Right cardiac atrium (tissue), 5 donors: ENCODE measurements around the gene GPR146. TPM values are rescaled to one million over a fixed set of nuclear protein-coding genes. Genes with fewer than 3 reads are reported as not detected.
"Not testable (repeated sequence)": the region's sequence is repeated elsewhere in the genome, so short reads cannot be mapped to it uniquely, and the experiment has no call there.

Experiments
- ATAC-seq, 2 donors: fragments of 200-7000 bp; cut with Tn5 transposase; one replicate each; pipeline versions ENCODE4 v1.8.0 to v1.9.1; 2020; ENCODE audit warnings: moderate library complexity in 2 of 2, mild to moderate bottlenecking in 1 of 2
- DNase-seq, 3 donors: peaks; one replicate each; pipeline ENCODE4 v3.0.0-alpha.2; 2020
- H3K27ac ChIP-seq: one replicate; pipeline ENCODE4 v1.5.1; 2013; ENCODE audit warnings: mild to moderate bottlenecking, low read length, control low read depth, moderate library complexity
- H3K27me3 ChIP-seq: one replicate; pipeline ENCODE4 v1.6.1; 2013; ENCODE audit not compliant: control insufficient read depth, insufficient read depth
- H3K4me1 ChIP-seq: one replicate; pipeline ENCODE4 v1.6.1; 2013; ENCODE audit warnings: low read length; ENCODE audit not compliant: control insufficient read depth, insufficient read depth
- H3K4me3 ChIP-seq: one replicate; pipeline ENCODE4 v1.5.1; 2013; ENCODE audit warnings: low read length, control low read depth
- H3K9me3 ChIP-seq: one replicate; pipeline ENCODE4 v1.6.1; 2013; ENCODE audit warnings: low read length; ENCODE audit not compliant: control insufficient read depth
- WGBS: extraction: QIAGEN DNeasy Blood & Tissue Kit; methylation state at CpG from one replicate; pipeline ENCODE4 v1.1.7; 2013; 5-methylcytosine and 5-hydroxymethylcytosine counted together
- intact Hi-C, 4 donors: fragments of 100-400 bp; cut with DNase I; formaldehyde crosslinking; loops; one replicate each; pipeline versions ENCODE4 v1.11.0 to v1.14.0; 2022 to 2023
- polyA plus RNA-seq: library from polyadenylated mRNA; stranded (reverse); fragments of 200-250 nt; gene quantifications from one replicate; pipeline ENCODE4 v1.2.3, GENCODE V29; 2013
- total RNA-seq, 4 donors: library from RNA; stranded (reverse); fragmentation: NEBNext Ultra II Directional; extraction: Animal tissue kit (Norgen Biotek cat#: 25700); gene quantifications; one replicate each; pipeline ENCODE4 v1.2.1, GENCODE V29; 2021
- donor health status: healthy with polysubstance abuse.
- donor health status: DM: no; HTN: yes; CAD: no.
- donor health status: DM: no; HTN: no; CAD: no.
- donor health status: DM: no; HTN: yes; CAD: no; lungs with severe emphysema.
- donor health status: DM: yes; HTN: yes; CAD: no.

The GPR146 gene
- total and polyA plus RNA-seq, 5 donors: 4.2 to 19.7 (median 17.3) TPM

DNA sequence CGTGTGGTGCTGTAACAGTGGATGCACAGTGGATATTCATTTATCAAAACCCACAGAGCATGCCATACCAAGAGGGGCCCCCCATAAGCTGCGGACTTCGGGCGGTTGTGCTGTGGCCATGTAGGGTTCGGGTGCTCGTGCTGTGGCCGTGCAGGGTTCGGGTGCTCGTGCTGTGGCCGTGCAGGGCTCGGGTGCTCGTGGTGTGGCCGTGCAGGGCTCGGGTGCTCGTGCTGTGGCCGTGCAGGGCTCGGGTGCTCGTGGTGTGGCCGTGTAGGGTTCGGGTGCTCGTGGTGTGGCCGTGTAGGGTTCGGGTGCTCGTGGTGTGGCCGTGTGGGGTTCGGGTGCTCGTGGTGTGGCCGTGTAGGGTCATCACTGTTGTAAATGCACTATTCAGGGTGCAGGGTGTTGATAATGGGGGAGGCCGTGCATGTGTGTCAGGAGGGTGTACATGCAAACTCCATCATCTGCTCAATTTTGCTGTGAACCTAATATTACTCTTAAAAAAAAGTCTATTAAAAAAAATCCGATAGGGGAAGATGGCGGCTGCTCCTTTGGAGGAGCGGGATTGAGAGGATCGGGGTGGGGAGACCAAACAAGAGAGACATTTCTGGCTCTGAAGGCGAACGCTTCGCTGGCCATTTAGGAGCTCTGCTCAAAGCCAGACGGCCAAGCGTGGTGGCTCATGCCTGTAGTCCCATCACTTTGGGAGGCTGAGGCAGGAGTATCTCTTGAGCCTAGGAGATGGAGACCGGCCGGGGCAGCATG lies 8.0 kb upstream of the GPR146 start:
- ATAC-seq, H3K4me1 ChIP-seq, H3K9me3 ChIP-seq, H3K4me3 ChIP-seq, H3K27ac ChIP-seq, intact Hi-C loops, H3K27me3 ChIP-seq: not testable (repeated sequence)
- DNase-seq: peak in 1 of 3 donors; percentile 34
- 98% methylated on average over 40 of the region's 40 CpGs for WGBS

DNA sequence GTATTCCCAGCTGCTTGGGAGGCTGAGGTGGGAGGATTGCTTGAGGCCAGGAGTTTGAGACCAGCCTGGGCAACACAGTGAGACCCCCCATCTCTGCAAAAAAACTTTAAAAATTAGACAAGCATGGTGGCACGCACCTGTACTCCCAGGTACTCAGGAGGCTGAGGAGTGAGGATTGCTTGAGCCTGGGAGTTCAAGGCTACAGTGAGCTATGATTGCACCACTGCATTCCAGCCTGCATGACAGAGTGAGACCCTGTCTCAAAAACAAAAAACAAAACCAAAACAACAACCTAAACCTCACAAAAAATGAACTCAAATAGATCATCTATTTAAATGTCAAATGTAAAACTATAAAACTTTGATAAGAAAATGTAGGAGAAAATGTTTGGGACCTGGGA lies 4.1 kb upstream of the GPR146 start:
- ATAC-seq, H3K9me3 ChIP-seq, H3K4me3 ChIP-seq, intact Hi-C loops, H3K27ac ChIP-seq, H3K4me1 ChIP-seq, H3K27me3 ChIP-seq: not testable (repeated sequence)
- peak in 1 of 3 donors; percentile 1 for DNase-seq
- 98% methylated on average over 1 of the region's 1 CpG for WGBS

DNA sequence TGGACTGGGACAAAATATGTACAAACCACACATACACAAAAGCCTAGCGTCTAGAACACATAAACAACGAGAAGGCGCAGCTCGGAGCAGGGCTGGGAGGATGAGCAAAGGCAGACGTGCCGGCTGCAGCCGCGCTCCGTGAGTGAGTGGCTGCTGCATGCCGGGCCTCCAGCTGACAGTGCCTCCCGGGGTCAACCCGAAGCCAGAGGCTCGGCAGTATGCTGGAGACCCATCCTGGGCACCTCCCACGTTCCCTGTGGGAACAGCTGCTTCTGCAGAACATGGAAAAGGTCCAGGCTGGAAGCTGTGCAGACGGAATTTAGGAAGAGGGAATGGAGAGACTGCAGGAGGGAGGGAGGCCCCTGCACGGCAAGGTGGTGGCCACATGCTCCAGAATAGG lies 3.6 kb upstream of the GPR146 start:
- WGBS: 27% methylated on average over 16 of the region's 16 CpGs
- H3K27ac ChIP-seq: no peak overlapping the region
- H3K4me3 ChIP-seq: no peak overlapping the region

DNA sequence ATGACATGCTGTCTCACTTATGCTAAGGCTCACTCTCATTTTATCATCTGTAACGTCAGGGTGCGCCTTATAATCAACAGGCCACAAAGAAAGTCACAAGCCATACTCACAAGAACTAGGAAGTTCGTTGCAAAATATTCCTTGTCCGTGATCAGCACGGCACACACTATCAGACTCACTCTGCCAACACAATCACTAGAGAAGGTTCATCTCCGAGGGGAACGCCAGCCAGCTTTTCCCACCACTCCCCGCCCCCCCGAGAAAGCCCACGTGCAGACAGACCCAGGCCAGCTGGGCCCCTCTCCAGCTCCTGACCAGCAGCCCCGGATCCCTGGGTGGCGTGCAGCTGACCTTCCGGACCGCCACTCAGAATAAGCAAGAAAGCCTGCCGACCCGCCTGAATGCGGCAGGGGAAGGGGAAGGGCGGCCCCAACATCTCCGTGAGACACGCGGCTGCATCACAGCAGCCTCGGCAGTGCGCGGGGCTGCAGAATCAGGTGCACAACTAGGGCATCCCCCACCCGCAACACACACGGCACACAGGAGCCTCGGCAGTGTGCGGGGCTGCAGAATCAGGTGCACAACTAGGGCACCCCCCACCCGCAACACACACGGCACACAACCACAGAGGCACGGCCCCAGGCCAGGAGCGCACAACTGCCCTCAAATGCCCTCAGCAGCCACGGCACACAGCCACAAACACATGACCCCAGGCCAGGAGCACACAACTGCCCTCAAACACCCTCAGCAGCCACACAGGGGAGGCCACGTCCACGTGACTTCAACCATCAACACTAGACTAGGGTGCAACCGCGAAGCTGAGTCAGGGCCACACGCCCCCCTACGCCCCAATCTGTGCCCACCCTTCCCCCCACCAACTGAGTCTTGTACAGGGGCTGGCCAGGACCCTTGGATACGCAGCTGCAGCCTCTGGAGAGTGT lies 2.5 kb upstream of the GPR146 start:
- H3K27me3 ChIP-seq: no peaks in the 10 kb centered on the region
- H3K4me3 ChIP-seq: no peak overlapping the region
- intact Hi-C loops: no loop called here
- peaks cover 9% of the 10 kb centered on the region for H3K4me1 ChIP-seq
- no peak overlapping the region for H3K27ac ChIP-seq
- DNase-seq (peak in 2 of 3 donors; percentile 48 to 63), ATAC-seq (no peak)
- H3K9me3 ChIP-seq: no peaks in the 10 kb centered on the region
- 73% methylated on average over 40 of the region's 40 CpGs for WGBS

More for the DNA sequence above, 3.6 kb upstream of the GPR146 start:
- Histone ChIP-seq H3K9me3 (no peaks in the 10 kb centered on the region), H3K27me3 (no peaks in the 10 kb centered on the region), H3K4me1 (peaks cover 9% of the 10 kb centered on the region)
- intact Hi-C loops: no loop called here
- DNase-seq (peak in 2 of 3 donors; percentile 76 to 77), ATAC-seq (no peak)

DNA sequence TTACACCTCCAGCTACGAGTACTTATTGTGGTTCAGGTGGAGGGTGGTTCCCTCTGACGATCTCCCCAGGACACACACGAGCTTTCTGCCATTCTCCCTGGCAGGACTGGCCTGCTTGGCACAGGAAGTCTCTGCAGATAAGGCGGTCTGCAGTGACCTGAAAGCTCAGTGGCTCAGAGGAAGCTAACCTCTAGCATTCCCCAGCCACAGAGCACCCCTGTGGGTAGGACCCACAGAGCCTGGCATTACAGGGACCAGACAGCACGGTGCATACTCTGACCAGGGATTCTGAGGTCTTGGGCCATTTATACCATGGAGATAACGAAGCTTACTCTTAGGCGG lies 1.9 kb upstream of the GPR146 start:
- no peak for ATAC-seq
- peak overlapping the region; percentile 23 for H3K27ac ChIP-seq
- 67% methylated on average over 7 of the region's 7 CpGs for WGBS
- no peaks in the 10 kb centered on the region for H3K9me3 ChIP-seq
- no peaks in the 10 kb centered on the region for H3K27me3 ChIP-seq
- H3K4me1 ChIP-seq: peaks cover 9% of the 10 kb centered on the region
- no peak overlapping the region for H3K4me3 ChIP-seq
- intact Hi-C loops: no loop called here
- peak in 2 of 3 donors; percentile 47 to 60 for DNase-seq

DNA sequence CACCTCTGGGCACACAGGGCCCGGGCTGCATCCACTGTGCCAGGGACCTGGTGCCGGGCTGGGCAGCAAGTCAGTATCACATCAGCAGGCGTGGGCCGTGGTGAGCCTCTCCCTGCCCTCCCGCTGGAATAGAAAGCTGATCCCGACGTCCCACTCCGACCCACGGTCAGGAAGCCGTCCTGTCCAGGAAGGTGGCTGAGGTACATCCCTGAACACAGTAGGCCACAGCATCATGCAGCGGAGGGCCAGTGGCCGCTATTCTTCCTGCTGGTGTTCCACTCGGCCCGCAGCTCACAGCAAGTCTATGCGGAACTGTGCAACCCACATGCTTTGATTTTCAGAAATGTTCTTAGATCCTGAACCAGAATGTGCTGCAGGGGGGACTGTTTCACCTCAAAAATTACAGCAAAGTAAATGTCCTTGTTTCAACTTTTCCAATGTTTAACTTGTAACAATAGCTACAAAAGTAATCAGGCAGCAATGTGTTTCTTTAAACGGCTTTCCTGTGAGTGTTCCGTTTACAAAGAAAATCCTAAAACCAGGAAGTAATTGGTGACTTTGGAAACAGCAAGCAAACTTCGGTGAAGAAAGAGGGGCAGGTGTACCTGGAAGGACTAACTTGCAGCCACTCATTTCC lies 676 bp upstream of the GPR146 start:
- 49% methylated on average over 18 of the region's 18 CpGs for WGBS
- H3K27ac ChIP-seq: peak overlapping the region; percentile 96
- H3K4me3 ChIP-seq: peak overlapping the region; percentile 95
- intact Hi-C loops: no loop called here
- DNase-seq (peak in 2 of 3 donors; percentile 61 to 68), ATAC-seq (peak in 1 of 2 donors; percentile 1)
- H3K9me3 ChIP-seq: no peaks in the 10 kb centered on the region
- H3K4me1 ChIP-seq: peaks cover 9% of the 10 kb centered on the region
- no peaks in the 10 kb centered on the region for H3K27me3 ChIP-seq

DNA sequence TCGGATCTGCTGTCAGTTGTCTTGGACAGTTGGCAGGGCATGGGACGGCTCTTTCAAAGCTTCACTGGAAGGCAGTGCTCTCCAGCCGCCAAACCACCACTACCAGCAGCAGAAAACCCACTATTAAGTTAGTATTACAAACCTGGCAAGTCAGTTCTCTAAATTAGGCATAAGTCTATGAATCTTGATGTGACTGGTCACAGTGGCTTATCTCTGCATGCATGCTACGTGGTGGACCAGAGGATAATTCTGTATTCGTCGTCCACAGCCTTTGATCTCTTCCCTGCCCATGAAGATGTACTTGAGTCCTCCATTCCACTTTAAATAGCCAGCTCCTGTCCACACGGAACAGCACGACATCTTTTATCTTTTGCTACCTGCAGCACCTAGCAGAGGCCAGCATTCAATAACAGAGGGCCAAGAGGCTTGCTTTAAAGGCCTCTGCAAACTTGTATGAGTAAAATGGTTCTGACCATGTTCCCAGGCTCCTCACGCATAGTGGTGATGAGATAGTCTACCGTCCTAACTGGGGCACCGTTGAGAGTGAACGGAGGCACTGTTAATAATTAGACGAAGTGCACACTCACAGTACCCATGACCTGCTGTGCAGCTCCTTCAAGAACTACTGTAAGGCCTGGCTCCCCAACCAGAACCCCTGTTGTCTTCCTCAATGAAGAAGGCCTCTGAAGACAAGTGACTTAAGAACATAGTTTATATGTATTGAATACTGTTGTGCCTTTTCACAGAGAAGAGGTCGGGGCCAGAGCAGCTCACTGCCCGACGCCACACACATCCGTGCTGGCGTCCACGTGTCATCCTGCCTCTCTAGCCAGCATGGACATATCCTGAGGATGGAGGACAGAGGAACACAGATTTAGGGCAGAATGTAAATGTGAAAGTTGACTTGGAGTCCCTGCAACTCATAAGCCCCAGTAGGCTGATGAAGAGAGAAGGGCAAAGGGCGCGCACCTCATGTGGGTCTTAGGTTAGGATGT lies 1.0 kb downstream of the GPR146 start:
- DNase-seq (peak in 1 of 3 donors; percentile 3), ATAC-seq (no peak)
- H3K4me3 ChIP-seq: peak overlapping the region; percentile 95
- no peaks in the 10 kb centered on the region for H3K9me3 ChIP-seq
- H3K4me1 ChIP-seq: peaks cover 22% of the 10 kb centered on the region
- WGBS: 65% methylated on average over 21 of the region's 21 CpGs
- intact Hi-C loops: no loop called here
- no peaks in the 10 kb centered on the region for H3K27me3 ChIP-seq
- H3K27ac ChIP-seq: peak overlapping the region; percentile 40

DNA sequence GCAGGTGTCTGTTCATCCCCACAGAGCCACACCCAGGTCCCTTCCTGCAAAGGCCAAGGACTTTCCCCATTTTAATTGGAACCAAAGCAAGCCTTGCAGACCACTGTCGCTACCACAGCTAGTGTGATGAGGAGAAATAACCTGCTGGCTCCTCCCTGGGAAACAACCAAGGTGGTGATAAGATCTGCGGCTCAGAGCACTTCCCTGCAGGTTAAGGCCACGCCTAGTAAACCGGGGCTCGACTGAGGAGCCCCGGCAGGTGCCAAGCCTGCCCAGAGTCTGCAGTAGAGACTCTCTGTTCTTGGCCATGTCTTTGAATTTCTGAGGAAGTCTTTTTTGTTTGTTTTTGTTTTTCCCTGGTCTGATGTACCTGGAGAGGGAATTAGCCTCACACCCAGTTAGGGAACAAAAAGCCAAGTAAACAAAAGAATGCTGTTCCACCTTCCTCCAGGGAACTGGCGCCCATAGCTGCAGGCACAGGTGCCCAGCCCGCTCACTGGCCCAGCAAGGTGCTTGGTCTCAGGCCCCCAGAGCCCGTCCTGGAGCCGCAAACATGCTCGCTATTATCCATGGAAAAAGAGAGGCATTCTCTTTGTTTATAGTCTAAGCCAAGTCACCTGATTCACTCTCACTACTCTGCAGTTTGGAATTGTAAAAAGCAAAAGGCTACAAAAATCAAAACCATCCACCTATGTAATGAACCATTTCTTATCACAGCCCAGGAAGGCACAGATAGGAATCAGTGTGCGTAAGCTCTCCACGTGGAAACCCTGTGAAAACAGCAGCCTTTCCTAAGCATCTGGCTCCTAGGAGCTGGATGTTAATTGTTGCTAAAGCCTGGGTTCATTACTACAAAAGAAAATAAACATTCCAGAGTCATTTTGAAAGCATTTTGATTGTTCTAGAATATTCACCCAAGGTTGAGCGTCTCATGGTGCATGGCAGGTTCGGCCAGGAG lies 2.7 kb downstream of the GPR146 start:
- Histone ChIP-seq H3K4me3 (no peak overlapping the region), H3K9me3 (no peaks in the 10 kb centered on the region), H3K27ac (no peak overlapping the region), H3K4me1 (peaks cover 20% of the 10 kb centered on the region), H3K27me3 (no peaks in the 10 kb centered on the region)
- 88% methylated on average over 15 of the region's 15 CpGs for WGBS
- intact Hi-C loops: no loop called here
- ATAC-seq (no peak), DNase-seq (peak in 1 of 3 donors; percentile 23)

DNA sequence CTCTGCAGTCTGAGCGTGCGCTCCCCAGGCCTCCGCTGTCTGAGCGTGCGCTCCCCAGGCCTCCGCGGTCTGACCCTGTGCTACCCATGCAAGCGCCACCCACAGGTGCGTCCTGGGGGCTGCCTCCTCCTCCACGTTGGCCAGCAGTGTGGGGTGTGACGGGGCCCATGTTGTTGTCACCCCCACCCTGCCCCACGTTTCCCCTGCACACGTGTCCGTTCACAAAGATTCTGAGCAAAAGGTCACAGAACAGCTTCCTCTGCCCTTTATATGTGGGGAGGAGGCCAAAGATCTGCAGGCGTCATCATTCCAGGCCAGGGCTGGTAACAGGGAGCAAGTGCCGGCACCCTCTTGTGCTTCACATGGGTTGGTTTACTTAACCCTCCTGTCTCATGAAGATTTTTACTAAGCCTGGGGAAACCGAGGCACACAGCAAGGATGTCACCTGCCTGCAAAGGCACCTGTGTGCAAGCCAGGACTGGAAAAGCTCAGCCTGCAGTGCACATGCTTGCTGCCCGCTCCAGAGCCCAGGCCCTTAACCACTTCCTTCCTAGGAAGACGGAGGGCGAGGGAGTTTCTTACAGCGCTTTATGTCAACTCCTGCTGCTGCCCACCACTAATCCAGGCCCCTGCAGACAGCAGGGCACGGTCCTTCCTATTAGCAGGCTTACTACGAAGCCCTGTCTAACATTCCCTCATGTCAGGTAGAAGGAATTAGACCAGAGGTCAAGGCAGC lies 4.8 kb downstream of the GPR146 start:
- ATAC-seq: no peak
- Histone ChIP-seq H3K27me3 (no peaks in the 10 kb centered on the region), H3K4me3 (no peak overlapping the region), H3K4me1 (peaks cover 28% of the 10 kb centered on the region), H3K27ac (peak overlapping the region; percentile 53), H3K9me3 (no peaks in the 10 kb centered on the region)
- intact Hi-C loops: no loop called here
- 64% methylated on average over 23 of the region's 23 CpGs for WGBS
- peak in 2 of 3 donors; percentile 50 to 66 for DNase-seq
